ENCODE results near the gene APCDD1.

Gene APCDD1

DNA sequence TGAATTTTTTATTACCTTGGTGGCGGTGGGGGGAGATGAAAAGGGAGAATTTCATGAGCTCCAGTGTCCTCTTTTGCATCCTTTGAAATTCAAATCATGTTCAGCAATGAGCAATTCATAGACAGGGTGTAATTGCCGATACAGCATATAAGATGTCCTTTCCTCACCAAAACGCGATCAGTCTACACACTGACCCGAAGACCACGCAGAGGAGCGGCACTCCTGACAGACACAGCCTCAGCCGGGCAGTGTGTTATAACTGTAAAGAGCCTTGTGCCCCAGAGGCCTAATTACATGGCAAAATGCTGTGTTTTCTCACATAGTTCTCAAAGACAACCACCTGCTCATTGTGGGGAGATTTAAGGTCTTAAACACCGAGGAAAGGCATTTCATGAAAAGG is 38.4 kb upstream of the APCDD1 start:
- TF ChIP-seq FOXM1 (IDR thresholded peaks at IDR 0.05; ENCODE audit: borderline replicate concordance, low read depth) (no peak), EP300 (IDR thresholded peaks at IDR 0.05; ENCODE audit: borderline replicate concordance) (no peak), YY1 (IDR thresholded peaks at IDR 0.05; ENCODE audit: low read depth) (no peak), ZBTB7A (IDR thresholded peaks at IDR 0.05; ENCODE audit: low read depth) (no peak), EGR1 (IDR thresholded peaks at IDR 0.05) (no peak)
- TF ChIP-seq, protein P1, sequence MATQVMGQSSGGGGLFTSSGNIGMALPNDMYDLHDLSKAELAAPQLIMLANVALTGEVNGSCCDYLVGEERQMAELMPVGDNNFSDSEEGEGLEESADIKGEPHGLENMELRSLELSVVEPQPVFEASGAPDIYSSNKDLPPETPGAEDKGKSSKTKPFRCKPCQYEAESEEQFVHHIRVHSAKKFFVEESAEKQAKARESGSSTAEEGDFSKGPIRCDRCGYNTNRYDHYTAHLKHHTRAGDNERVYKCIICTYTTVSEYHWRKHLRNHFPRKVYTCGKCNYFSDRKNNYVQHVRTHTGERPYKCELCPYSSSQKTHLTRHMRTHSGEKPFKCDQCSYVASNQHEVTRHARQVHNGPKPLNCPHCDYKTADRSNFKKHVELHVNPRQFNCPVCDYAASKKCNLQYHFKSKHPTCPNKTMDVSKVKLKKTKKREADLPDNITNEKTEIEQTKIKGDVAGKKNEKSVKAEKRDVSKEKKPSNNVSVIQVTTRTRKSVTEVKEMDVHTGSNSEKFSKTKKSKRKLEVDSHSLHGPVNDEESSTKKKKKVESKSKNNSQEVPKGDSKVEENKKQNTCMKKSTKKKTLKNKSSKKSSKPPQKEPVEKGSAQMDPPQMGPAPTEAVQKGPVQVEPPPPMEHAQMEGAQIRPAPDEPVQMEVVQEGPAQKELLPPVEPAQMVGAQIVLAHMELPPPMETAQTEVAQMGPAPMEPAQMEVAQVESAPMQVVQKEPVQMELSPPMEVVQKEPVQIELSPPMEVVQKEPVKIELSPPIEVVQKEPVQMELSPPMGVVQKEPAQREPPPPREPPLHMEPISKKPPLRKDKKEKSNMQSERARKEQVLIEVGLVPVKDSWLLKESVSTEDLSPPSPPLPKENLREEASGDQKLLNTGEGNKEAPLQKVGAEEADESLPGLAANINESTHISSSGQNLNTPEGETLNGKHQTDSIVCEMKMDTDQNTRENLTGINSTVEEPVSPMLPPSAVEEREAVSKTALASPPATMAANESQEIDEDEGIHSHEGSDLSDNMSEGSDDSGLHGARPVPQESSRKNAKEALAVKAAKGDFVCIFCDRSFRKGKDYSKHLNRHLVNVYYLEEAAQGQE (IDR thresholded peaks at IDR 0.05; ENCODE audit: low read depth), result no peak

DNA sequence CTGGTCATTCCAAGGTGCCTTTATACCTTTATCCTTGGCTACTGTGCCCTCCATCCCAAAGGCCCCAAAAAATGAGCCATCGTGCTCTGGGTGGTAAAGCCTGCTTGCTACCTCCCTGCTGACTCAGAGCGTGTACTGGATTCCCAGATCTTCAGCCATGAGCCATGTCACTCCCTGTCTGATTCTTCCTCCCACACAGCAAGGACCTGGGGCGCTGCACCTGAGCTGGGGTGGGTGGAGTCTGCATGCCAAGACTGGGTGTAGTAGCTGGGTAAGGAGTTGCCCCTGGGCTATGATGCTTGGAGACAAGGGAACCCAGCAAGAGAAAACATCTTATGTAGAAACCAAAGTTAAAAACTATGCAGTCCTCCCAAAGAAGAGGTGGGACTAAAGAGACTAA is 37.2 kb upstream of the APCDD1 start:
- TF ChIP-seq TCF12 (IDR thresholded peaks at IDR 0.05; ENCODE audit: low read depth) (no peak), NFIC (IDR thresholded peaks at IDR 0.05) (no peak), MAX (IDR thresholded peaks at IDR 0.05) (no peak), TAF1 (IDR thresholded peaks at IDR 0.05; ENCODE audit: low read depth) (no peak), CEBPB (IDR thresholded peaks at IDR 0.05) (no peak), YY1 (IDR thresholded peaks at IDR 0.05; ENCODE audit: low read depth) (no peak)

- TF ChIP-seq CREB1 (IDR thresholded peaks at IDR 0.05; ENCODE audit: low read depth) (no peak), TAF1 (IDR thresholded peaks at IDR 0.05; ENCODE audit: low read depth) (no peak), ZBTB7A (IDR thresholded peaks at IDR 0.05; ENCODE audit: low read depth) (no peak), USF1 (IDR thresholded peaks at IDR 0.05) (no peak), EGR1 (IDR thresholded peaks at IDR 0.05) (no peak), CEBPB (IDR thresholded peaks at IDR 0.05) (no peak)
Measured at GRCh38 chr18:10417664-10418063, 36.8 kb upstream of the APCDD1 start.

DNA sequence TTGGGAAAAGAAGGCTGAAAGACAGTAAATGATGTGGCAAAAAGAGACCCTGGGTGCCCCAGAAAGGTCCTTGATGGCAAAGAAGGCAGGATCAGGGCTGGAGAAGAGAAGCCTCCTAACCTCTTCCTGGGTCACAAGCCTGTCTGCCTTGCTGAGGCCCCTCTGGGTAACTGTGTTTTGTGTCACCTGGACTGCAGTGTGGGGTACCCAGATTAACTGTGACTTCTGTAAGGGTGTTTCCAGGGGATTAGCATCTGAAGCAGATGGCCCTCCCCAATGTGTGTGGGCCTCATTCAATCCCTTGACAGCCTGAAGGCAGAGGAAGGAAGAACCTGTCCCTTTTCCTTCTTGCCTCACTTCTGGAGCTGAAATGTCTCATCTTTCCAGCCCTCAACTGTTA is 35.6 kb upstream of the APCDD1 start:
- TF ChIP-seq CEBPB (IDR thresholded peaks at IDR 0.05), result no peak
- no peak for TF ChIP-seq TEAD4 (IDR thresholded peaks at IDR 0.05)

DNA sequence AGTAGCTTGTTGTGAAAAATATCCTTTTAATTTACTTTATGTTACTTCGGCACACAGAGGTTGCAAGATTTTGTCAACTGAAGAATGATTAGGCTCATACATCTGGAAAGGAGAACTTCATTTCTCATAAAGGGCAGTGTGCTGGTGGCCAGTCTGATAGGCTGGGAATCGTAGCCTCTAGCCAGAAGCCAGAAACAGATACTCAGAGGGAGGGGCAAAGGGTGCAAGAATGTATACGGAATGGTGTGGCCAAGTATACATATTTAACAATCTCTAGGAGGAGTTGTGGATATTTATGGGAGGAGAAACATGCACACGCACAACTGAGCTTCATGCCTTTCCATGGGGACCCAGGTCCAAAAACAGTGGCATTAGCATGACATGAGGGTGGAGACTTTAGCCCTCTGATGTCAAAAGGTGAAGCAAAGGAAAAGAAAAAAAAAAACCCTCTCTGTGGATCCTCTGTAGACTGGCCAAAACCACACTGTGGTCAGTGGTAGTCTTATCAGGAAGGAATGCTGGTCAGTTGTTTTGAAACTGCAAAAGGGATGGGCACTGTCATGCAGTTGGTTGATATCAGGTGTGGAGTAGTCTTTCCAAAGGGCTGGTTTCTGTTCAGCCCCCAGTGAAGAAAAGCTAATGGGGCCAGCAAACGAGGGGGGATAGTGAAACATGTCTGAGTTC is 34.9 kb upstream of the APCDD1 start:
- no peak for TF ChIP-seq EP300 (IDR thresholded peaks at IDR 0.05; ENCODE audit: borderline replicate concordance)
- TF ChIP-seq TAF1 (IDR thresholded peaks at IDR 0.05; ENCODE audit: low read depth), result no peak
- no peak for TF ChIP-seq CEBPB (IDR thresholded peaks at IDR 0.05)
- TF ChIP-seq EGR1 (IDR thresholded peaks at IDR 0.05), result no peak
- no peak for TF ChIP-seq RAD21 (IDR thresholded peaks at IDR 0.05; ENCODE audit: low read depth)
- no peak for TF ChIP-seq TEAD4 (IDR thresholded peaks at IDR 0.05)

- TF ChIP-seq NFIC (IDR thresholded peaks at IDR 0.05) (no peak), CREB1 (IDR thresholded peaks at IDR 0.05; ENCODE audit: low read depth) (no peak), FOXM1 (IDR thresholded peaks at IDR 0.05; ENCODE audit: borderline replicate concordance, low read depth) (no peak)
Measured at GRCh38 chr18:10420561-10421352, 33.7 kb upstream of the APCDD1 start.

- no peak for TF ChIP-seq RAD21 (IDR thresholded peaks at IDR 0.05; ENCODE audit: low read depth)
- TF ChIP-seq CEBPB (IDR thresholded peaks at IDR 0.05), result no peak
Measured at GRCh38 chr18:10421859-10422258, 32.6 kb upstream of the APCDD1 start.

GRCh38 chr18:10422731-10423130 is 31.7 kb upstream of the APCDD1 start:
- TF ChIP-seq, protein P1 (IDR thresholded peaks at IDR 0.05; ENCODE audit: low read depth), result no peak
- TF ChIP-seq TEAD4 (IDR thresholded peaks at IDR 0.05), result no peak
- no peak for TF ChIP-seq TCF12 (IDR thresholded peaks at IDR 0.05; ENCODE audit: low read depth)
- no peak for TF ChIP-seq CREB1 (IDR thresholded peaks at IDR 0.05; ENCODE audit: low read depth)
- no peak for TF ChIP-seq NFIC (IDR thresholded peaks at IDR 0.05)
- TF ChIP-seq RAD21 (IDR thresholded peaks at IDR 0.05; ENCODE audit: low read depth), result no peak
- TF ChIP-seq YY1 (IDR thresholded peaks at IDR 0.05; ENCODE audit: low read depth), result no peak
- no peak for TF ChIP-seq TAF1 (IDR thresholded peaks at IDR 0.05; ENCODE audit: low read depth)
- TF ChIP-seq USF1 (IDR thresholded peaks at IDR 0.05), result no peak
- TF ChIP-seq CEBPB (IDR thresholded peaks at IDR 0.05), result no peak
- TF ChIP-seq ZBTB7A (IDR thresholded peaks at IDR 0.05; ENCODE audit: low read depth), result no peak
- TF ChIP-seq EGR1 (IDR thresholded peaks at IDR 0.05), result no peak
- TF ChIP-seq EP300 (IDR thresholded peaks at IDR 0.05; ENCODE audit: borderline replicate concordance), result no peak
- no peak for TF ChIP-seq MAX (IDR thresholded peaks at IDR 0.05)
- TF ChIP-seq FOXM1 (IDR thresholded peaks at IDR 0.05; ENCODE audit: borderline replicate concordance, low read depth), result no peak

Data from Ishikawa (cell line).